ENCODE measurements around the gene CNIH4.

- TF ChIP-seq CTCF (IDR thresholded peaks at IDR 0.05), result no peak
- no peak for TF ChIP-seq POLR2A (IDR thresholded peaks at IDR 0.05)
Observed at GRCh38 chr1:224358237-224358636, 1.6 kb downstream of the CNIH4 start.

All from right lobe of liver (tissue), 4 donors.